DMS114 treated with DMSO at 0.1 percent for 48 hours (cell line): ENCODE results near the gene AK3.

Source experiments
- DNase-seq: peaks from one replicate; lab custom pipeline; 2025; ENCODE audit not compliant: unreplicated experiment; lab: John Stamatoyannopoulos, UW

AK3 gene

DNA sequence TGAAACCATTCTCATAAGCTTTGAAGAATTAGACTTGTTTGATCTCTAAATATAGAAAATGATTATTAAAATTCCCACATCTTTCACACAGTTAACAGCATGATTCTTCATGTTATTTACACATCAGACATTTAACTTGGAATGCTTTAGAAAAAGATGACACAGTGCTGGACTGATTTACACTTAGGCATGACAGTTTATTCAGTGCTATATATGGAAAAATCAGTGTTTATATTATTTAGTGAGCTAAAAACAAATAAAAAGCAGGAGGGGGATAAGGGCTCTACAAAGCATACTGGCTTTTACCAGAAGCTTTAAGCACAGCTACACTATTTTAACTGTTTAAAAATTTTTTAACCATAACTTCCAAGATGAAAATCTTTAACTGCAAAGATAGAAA, 31.6 kb downstream of the AK3 start:
- no peak for DNase-seq

GRCh38 chr9:4706971-4707622, 33.9 kb downstream of the AK3 start:
- no peak for DNase-seq

- DNase-seq = no peak
These were observed 35.0 kb downstream of the AK3 start for GRCh38 chr9:4706021-4706420.

DNA sequence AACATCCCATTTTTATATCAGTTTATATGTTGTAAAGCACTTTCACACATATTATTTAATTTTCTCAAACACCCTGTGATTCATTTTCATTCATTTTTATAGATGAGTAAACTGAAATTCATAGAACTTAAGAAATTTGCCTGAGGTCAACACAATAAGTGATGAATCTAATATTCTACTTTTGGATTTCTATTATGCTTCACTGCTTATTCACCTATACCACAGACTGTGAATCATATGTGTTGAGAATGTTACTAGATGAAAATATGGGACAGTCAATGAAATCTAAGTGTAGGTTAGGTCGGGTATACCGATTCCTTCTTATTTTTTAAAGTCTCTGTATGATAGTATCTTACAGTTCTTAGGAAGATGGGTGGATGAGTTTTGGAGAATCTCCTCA, 36.9 kb downstream of the AK3 start:
- no peak for DNase-seq

- DNase-seq = no peak
These were observed 39.5 kb downstream of the AK3 start for GRCh38 chr9:4701526-4701925.

DNA sequence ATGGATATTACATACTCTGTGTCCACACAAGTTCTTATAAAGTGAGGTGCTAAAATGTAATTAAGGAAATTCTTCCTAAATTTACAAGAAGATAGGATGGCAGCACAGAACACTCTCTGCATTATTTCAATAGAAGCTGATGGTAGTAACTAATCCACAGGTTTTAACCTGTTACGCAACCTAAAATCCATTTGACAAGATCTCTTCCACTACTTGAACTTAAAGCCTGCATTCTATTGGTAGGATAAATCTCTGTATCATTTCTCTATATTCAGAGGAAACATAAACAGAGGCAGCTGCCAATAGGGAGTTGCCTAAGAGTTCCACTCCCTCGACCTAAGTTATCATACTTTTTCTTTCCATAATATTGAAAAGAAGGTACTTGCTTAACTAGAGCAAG, 40.1 kb downstream of the AK3 start:
- no peak for DNase-seq

DNA sequence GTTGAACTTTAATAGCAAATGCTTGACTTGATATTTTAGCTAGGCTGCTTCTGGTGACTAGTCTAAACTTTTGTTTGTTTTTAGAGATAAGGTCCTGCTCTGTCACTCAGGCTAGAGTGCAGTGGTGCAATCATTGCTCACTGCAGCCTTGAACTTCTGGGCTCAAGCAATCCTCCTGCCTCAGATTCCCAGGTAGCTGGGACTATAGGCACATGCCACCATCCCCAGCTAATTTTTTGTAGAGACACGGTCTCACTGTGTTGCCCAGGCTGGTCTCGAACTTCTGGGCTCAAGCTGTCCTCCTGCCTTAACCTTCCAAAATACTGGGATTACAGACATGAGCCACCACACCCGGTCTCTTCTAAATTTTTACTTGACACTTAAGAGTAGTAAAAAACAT, 40.9 kb downstream of the AK3 start:
- DNase-seq = no peak

GRCh38 chr9:4691795-4692194, 49.2 kb downstream of the AK3 start:
- DNase-seq = no peak

- DNase-seq = no peak
These were observed 50.9 kb downstream of the AK3 start for GRCh38 chr9:4690144-4690543.

DNA sequence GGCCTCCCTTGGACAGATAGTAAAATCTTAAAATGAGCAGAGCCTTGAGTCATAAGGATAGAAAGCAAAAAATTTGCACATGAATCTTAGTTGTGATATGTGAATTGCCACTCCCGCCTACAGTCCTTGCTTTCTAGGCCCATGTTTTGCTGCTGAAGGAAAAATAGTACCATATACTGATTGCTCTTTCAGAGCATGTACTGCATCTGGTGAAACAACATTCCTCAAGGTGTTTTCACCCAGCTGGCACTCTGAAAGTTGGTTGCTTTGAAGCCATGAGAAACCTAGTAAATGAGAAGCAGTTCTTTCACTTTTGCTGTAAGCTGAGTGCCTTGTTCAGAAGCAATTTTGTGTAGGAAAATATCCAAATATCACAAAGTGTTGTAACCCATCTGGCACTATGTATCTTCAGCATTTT, 51.3 kb downstream of the AK3 start:
- DNase-seq = no peak

DNA sequence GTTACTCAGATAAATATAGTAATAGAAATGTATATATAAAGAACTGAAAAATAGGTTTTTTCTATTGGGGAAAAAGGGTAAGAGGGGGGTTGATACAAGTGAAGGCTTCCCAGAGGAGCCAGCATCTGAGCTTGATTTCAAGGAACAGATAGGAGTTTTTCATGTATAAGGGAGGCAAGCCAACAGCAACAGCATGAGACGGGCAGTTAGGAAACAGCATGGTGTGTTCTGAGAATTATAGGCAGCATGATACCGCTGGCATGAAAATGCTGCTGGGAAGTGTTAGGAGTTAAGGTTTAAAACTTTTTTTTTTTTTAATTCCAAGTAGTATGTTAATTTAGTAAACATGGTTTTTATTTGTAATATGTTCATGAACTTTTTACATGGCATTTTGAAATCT, 52.0 kb downstream of the AK3 start:
- no peak for DNase-seq

GRCh38 chr9:4686584-4686983, 54.4 kb downstream of the AK3 start:
- DNase-seq = no peak

GRCh38 chr9:4686112-4686511, 54.9 kb downstream of the AK3 start:
- DNase-seq = no peak

GRCh38 chr9:4684820-4685219, 56.2 kb downstream of the AK3 start:
- DNase-seq = no peak

- no peak for DNase-seq
These were observed 60.3 kb downstream of the AK3 start for GRCh38 chr9:4680750-4681149.

- DNase-seq = no peak
These were observed 60.9 kb downstream of the AK3 start for GRCh38 chr9:4680173-4680525.

DNA sequence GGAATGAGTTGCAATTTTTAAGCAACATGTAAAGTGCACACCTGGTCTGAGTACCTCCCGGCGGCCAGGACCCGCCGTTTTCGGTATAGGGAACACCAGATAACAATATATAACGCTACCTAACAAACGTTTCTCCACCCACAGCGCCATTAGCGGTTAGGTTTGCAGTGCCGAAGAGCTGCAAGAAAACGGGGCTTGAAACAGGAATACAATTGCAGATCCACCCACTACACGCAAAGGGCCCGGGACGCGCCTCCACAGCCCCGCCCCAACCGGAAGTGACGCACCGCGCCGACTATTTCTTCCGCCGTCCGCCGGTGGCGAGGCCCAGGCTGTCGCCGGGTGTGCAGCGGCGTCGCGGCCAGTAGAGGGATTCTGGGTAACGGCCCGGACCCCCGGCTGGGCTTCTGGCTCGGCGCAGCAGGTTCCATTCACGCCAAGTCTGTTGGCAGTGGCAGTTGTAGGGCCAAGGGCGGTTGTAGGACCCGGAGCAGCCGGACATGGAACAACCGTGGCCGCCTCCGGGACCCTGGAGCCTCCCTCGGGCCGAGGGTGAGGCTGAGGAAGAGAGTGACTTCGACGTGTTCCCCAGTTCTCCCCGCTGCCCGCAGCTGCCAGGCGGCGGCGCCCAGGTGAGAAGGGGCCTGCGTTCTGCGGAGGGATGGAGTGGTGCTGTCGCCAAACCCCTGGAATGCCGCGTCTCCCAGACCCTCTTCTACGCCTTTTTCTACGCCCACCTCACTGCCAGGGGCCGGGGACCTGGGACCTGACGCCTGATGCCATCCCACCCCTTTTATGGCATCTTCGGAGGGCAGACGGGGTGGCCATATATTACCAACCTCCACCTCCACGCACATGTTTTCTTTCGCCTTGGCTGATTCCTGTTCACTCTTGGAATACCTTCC, 61.5 kb downstream of the AK3 start, which contains the start of gene CDC37L1:
Gene CDC37L1 (plus strand): TSS at position 302 of the 905 bp plus-strand sequence. CDS start 199 bp downstream, at position 501.
- DNase-seq = peak; percentile 84

DNA sequence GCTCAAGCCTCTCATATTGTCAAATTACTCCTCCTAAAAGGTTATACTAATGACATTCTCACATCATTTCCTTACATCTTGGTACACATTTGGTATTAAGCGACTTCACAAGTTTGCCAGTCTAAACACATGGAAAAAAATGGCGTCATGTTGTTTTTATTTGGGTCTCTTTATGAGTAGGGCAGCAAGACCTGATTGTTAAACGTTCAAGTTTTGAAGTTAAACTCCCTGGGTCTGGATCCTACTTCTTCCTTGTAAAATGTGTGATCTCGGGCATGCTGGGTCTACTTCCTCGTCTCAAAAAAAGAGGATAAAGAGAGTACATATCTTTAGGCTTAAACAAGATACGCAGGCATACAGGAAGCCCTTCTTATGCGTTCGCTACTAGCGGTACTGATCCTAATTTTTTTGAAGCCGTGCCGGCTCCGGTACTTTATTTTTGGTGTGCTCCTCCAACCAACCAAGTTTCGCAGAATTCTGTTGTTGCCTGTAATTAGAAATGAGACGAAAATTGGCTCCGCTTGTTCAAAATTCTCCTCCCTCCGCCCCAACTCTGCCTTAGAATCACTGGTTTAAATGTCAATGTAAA, 62.2 kb downstream of the AK3 start:
- no peak for DNase-seq

- DNase-seq = no peak
These were observed 63.6 kb downstream of the AK3 start for GRCh38 chr9:4677392-4677791.

GRCh38 chr9:4674783-4675182, 66.2 kb downstream of the AK3 start:
- no peak for DNase-seq

GRCh38 chr9:4671737-4672136, 69.3 kb downstream of the AK3 start:
- DNase-seq = no peak

DNA sequence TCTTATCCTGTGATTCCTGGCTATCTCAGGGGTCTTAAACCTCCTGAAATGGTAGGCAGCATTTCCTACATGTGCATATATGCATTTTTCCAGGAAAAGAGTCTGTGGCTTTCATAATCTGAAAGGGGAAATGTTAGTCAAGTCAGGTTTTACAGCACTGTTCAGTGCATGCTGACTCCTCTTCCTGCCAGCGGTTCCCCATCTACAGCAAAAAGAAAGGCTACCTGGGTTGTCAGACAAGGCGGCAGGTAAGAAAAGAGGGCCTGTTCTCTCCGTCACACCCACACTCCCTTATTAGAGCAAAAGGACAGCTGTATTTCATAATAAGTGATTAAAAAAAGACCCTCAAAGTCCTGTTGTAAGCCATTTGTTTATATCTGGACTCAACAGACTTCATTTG, 70.4 kb downstream of the AK3 start:
- no peak for DNase-seq
